SH-SY5Y (cell line): ENCODE results near the gene TMEM132C.

Source experiments
- GATA2 ChIP-seq: IDR thresholded peaks from 2 replicates; pipeline ENCODE4 v1.6.1; 2011; ENCODE audit warnings: mild to moderate bottlenecking, low read depth, low read length
- GATA3 ChIP-seq: IDR thresholded peaks from 2 replicates; pipeline ENCODE4 v1.6.1; 2011; ENCODE audit warnings: low read depth, mild to moderate bottlenecking, low read length, moderate library complexity

GRCh38 chr12:128463881-128464280 lies 196.9 kb downstream of the TMEM132C start:
- TF ChIP-seq GATA3 (no peak), GATA2 (no peak)
